Panc1 (cell line): ENCODE data around the gene SEPTIN8. TPM values are rescaled to one million over a fixed set of nuclear protein-coding genes. Genes with fewer than 3 reads are reported as not detected.

Source experiments
- ATAC-seq: fragments of 200-7000 bp; cut with Tn5 transposase; 2 replicates; pipeline ENCODE4 v1.9.1; 2020; ENCODE audit warnings: mild to moderate bottlenecking, moderate library complexity
- BruUV-seq: library from RNA; stranded (reverse); fragments of 400-500 nt; replicated peaks from 2 replicates; lab custom pipeline; 2021; lab: Mats Ljungman, UMichigan
- CTCF ChIA-PET: fragments of 300-600 bp; sonication (Branson Sonifier 250); formaldehyde crosslinking; loops from one replicate; lab custom pipeline; 2022; ENCODE audit warnings: antibody characterized with exemption; lab: Charles Lee
- POLR2A ChIA-PET: fragments of 300-600 bp; sonication (Branson Sonifier 250); formaldehyde crosslinking; loops from one replicate; lab custom pipeline; 2022; ENCODE audit warnings: antibody characterized with exemption; lab: Charles Lee
- DNase-seq: peaks from one replicate; pipeline ENCODE4 v3.0.0-alpha.2; 2010; ENCODE audit warnings: low read depth, low spot score
- H3K27ac ChIP-seq: 2 replicates; pipeline ENCODE4 v1.5.1; 2011; ENCODE audit warnings: mild to moderate bottlenecking, low read length, inconsistent platforms
- H3K27me3 ChIP-seq: fragments of 200-500 bp; sonication (Bioruptor generic); 2 replicates; pipeline ENCODE4 v1.6.0; 2014; ENCODE audit warnings: low read length, inconsistent platforms; ENCODE audit not compliant: control insufficient read depth, insufficient read depth
- H3K36me3 ChIP-seq: fragments of 200-500 bp; sonication (Bioruptor generic); 2 replicates; pipeline ENCODE4 v1.5.1; 2014; ENCODE audit warnings: inconsistent platforms, mild to moderate bottlenecking, low read length, moderate library complexity; ENCODE audit not compliant: control insufficient read depth, insufficient read depth
- H3K4me1 ChIP-seq: 2 replicates; pipeline ENCODE4 v1.5.1; 2011; ENCODE audit warnings: inconsistent platforms, mild to moderate bottlenecking, low read length, moderate library complexity; ENCODE audit not compliant: control insufficient read depth, insufficient read depth
- H3K4me3 ChIP-seq, 2 experiments: 2 replicates each; pipeline ENCODE4 v1.5.1; 2011 to 2012; ENCODE audit warnings: low read depth in 2 of 2, low read length in 2 of 2, mild to moderate bottlenecking in 2 of 2, inconsistent platforms in 1 of 2, moderate library complexity in 1 of 2
- H3K9me3 ChIP-seq: fragments of 200-500 bp; sonication (Bioruptor generic); 2 replicates; pipeline ENCODE4 v1.5.1; 2014; ENCODE audit warnings: low read depth, mild to moderate bottlenecking, inconsistent platforms, low read length, moderate library complexity; ENCODE audit not compliant: control insufficient read depth, insufficient read depth
- POLR2AphosphoS5 ChIP-seq: IDR thresholded peaks from 2 replicates; pipeline ENCODE4 v1.6.1; 2012; ENCODE audit warnings: mild to moderate bottlenecking, low read depth, low read length, moderate library complexity
- SIN3A ChIP-seq: IDR thresholded peaks from 2 replicates; pipeline ENCODE4 v1.6.1; 2012; ENCODE audit warnings: low read depth, mild to moderate bottlenecking, low read length, moderate library complexity, borderline replicate concordance; ENCODE audit not compliant: insufficient read depth
- TCF7L2 ChIP-seq: IDR thresholded peaks from 2 replicates; pipeline ENCODE4 v1.6.1; 2011; ENCODE audit warnings: mild to moderate bottlenecking, low read depth, low read length, inconsistent platforms
- in situ Hi-C: cut with HindIII; loops from 2 replicates; pipeline ENCODE4 v1.10.0; 2016; ENCODE audit warnings: low sequenced_read_pairs, low pct_unique_long_range_greater_than_20kb
- intact Hi-C: fragments of 100-400 bp; cut with micrococcal nuclease; formaldehyde crosslinking; loops from one replicate; pipeline ENCODE4 v1.10.0; 2022; ENCODE audit not compliant: unreplicated experiment
- total RNA-seq: library from RNA; stranded (reverse); gene quantifications from one replicate; pipeline ENCODE4 v1.2.1, GENCODE V29; 2021; ENCODE audit not compliant: unreplicated experiment
- TF ChIP-seq, protein P1 (sequence below): fragments of 450-650 bp; IDR thresholded peaks from 2 replicates; pipeline ENCODE4 v1.5.1; 2017; ENCODE audit warnings: mild to moderate bottlenecking
- TF ChIP-seq, protein P2 (sequence below), 2 experiments: IDR thresholded peaks; 2 replicates each; pipeline ENCODE4 v1.6.1; 2011 to 2012; ENCODE audit warnings: low read depth in 2 of 2, control low read depth in 1 of 2, low read length in 1 of 2, mild to moderate bottlenecking in 1 of 2, moderate library complexity in 1 of 2; ENCODE audit not compliant: insufficient read depth in 1 of 2

SEPTIN8 gene
- total RNA-seq, 1 experiment from 2014 or later = 22.8 TPM

DNA sequence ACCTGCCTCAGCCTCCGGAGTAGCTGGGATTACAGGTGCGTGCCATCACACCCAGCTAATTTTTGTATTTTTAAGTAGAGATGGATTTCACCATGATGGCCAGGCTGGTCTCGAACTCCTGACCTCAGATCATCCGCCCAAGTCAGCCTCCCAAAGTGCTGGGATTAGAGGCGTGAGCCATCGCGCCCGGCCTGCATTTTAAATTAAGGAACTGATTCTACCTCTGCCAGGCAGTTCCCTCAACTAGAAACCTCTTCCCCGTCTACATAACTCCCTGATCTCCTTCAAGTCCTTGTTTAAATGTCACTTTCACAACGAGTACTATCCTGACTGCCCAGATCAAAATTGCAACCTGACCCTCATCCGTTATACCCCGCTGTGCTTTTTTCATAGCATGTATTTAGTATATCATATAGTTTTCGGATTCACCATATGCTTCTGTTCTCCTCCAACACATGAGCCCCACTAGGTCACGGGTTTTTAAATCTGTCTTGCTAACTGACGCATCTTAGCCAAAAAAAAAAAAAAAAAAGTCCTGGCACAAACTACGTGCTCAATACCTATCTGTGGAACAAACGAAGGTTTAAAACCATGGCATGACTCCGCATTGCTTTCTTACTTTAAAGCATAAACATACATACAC is 35.2 kb upstream of the SEPTIN8 start:
- ATAC-seq (no peak), DNase-seq (no peak)
- no TSS peak for BruUV-seq
- intact Hi-C loops (loop anchor here (10.0 kb wide), 2 partner anchors 57 to 287 kb away; no protein-coding TSS in a partner anchor), in situ Hi-C loops (no loop called here)
- peaks cover 4% of the 10 kb centered on the region; the same call in 1 of the 2 replicates for H3K4me1 ChIP-seq
- H3K27me3 ChIP-seq = peaks cover 10% of the 10 kb centered on the region
- H3K27ac ChIP-seq = no peak overlapping the region
- ChIA-PET CTCF (interaction anchor here (0.6 kb wide), 1 partner anchor 49 kb away, joined by 10 read pairs; no protein-coding TSS in a partner anchor), POLR2A (no interaction called here)
- TF ChIP-seq, protein P1, sequence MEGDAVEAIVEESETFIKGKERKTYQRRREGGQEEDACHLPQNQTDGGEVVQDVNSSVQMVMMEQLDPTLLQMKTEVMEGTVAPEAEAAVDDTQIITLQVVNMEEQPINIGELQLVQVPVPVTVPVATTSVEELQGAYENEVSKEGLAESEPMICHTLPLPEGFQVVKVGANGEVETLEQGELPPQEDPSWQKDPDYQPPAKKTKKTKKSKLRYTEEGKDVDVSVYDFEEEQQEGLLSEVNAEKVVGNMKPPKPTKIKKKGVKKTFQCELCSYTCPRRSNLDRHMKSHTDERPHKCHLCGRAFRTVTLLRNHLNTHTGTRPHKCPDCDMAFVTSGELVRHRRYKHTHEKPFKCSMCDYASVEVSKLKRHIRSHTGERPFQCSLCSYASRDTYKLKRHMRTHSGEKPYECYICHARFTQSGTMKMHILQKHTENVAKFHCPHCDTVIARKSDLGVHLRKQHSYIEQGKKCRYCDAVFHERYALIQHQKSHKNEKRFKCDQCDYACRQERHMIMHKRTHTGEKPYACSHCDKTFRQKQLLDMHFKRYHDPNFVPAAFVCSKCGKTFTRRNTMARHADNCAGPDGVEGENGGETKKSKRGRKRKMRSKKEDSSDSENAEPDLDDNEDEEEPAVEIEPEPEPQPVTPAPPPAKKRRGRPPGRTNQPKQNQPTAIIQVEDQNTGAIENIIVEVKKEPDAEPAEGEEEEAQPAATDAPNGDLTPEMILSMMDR = no peak
- TF ChIP-seq TCF7L2 (no peak), POLR2AphosphoS5 (no peak), SIN3A (no peak)
- TF ChIP-seq, protein P2, sequence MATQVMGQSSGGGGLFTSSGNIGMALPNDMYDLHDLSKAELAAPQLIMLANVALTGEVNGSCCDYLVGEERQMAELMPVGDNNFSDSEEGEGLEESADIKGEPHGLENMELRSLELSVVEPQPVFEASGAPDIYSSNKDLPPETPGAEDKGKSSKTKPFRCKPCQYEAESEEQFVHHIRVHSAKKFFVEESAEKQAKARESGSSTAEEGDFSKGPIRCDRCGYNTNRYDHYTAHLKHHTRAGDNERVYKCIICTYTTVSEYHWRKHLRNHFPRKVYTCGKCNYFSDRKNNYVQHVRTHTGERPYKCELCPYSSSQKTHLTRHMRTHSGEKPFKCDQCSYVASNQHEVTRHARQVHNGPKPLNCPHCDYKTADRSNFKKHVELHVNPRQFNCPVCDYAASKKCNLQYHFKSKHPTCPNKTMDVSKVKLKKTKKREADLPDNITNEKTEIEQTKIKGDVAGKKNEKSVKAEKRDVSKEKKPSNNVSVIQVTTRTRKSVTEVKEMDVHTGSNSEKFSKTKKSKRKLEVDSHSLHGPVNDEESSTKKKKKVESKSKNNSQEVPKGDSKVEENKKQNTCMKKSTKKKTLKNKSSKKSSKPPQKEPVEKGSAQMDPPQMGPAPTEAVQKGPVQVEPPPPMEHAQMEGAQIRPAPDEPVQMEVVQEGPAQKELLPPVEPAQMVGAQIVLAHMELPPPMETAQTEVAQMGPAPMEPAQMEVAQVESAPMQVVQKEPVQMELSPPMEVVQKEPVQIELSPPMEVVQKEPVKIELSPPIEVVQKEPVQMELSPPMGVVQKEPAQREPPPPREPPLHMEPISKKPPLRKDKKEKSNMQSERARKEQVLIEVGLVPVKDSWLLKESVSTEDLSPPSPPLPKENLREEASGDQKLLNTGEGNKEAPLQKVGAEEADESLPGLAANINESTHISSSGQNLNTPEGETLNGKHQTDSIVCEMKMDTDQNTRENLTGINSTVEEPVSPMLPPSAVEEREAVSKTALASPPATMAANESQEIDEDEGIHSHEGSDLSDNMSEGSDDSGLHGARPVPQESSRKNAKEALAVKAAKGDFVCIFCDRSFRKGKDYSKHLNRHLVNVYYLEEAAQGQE (IDR thresholded peaks at IDR 0.05; ENCODE audit: insufficient read depth in 1 of 2, low read depth in 2 of 2, low read length in 1 of 2) = no peak
- H3K4me3 ChIP-seq = no peak overlapping the region
- no peaks in the 10 kb centered on the region for H3K9me3 ChIP-seq
- no peaks in the 10 kb centered on the region for H3K36me3 ChIP-seq

DNA sequence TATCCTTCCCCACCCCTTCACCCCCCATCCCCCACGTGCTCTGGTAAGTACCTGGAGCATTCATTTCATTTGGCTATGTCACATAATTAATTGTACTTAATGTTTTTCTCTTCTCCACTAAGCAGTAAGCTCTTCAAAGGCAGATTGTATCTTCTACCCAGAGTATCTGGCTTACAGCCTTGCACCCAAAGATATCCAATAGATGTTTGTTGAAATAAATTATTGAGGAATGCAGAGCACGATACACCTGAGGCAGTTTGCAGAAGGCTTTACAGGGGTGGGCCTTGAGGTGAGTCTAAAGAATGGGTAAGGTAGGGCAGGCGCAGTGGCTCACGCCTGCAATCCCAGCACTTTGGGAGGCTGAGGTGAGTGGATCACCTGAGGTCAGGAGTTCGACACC is 33.6 kb upstream of the SEPTIN8 start:
- BruUV-seq = no TSS peak

More for the DNA sequence above, 33.6 kb upstream of the SEPTIN8 start:
- Histone ChIP-seq H3K4me1 (peaks cover 4% of the 10 kb centered on the region; the same call in 1 of the 2 replicates), H3K27ac (no peak overlapping the region), H3K36me3 (no peaks in the 10 kb centered on the region), H3K27me3 (peaks cover 10% of the 10 kb centered on the region), H3K4me3 (no peak overlapping the region), H3K9me3 (no peaks in the 10 kb centered on the region)
- in situ Hi-C loops (no loop called here), intact Hi-C loops (loop anchor here (10.0 kb wide), 2 partner anchors 56 to 286 kb away; no protein-coding TSS in a partner anchor)
- no peak for DNase-seq
- TF ChIP-seq SIN3A (no peak), TCF7L2 (no peak), POLR2AphosphoS5 (no peak)
- TF ChIP-seq, protein P1 = no peak
- TF ChIP-seq, protein P2 (IDR thresholded peaks at IDR 0.05; ENCODE audit: insufficient read depth in 1 of 2, low read depth in 2 of 2, low read length in 1 of 2) = no peak
- ATAC-seq = no peak
- ChIA-PET POLR2A (no interaction called here), CTCF (interaction anchor here (3.1 kb wide), 1 partner anchor 9 kb away, joined by 11 read pairs; no protein-coding TSS in a partner anchor)
